Activated naive CD8-positive, alpha-beta T cell treated with anti-CD3 and anti-CD28 coated beads, Interleukin-2, amount 10 ng/mL, durations not matched to agents 7 days and 5 days (primary cell): ENCODE data around the gene SLC2A11. TPM values are rescaled to one million over a fixed set of nuclear protein-coding genes. Genes with fewer than 3 reads are reported as not detected.
"Not testable (repeated sequence)": the region's sequence is repeated elsewhere in the genome, so short reads cannot be mapped to it uniquely, and the experiment has no call there.

Experiments used
- ATAC-seq: fragments of 150-1000 bp; cut with Tn5 transposase; one replicate; pipeline ENCODE4 v1.10.0; 2021; ENCODE audit warnings: low read depth, moderate library complexity
- POLR2A ChIA-PET: fragments of 350-600 bp; sonication (Branson Sonifier 250); formaldehyde crosslinking; loops from one replicate; lab custom pipeline; 2021; ENCODE audit warnings: antibody characterized with exemption; lab: Charles Lee
- DNase-seq: peaks from one replicate; pipeline ENCODE4 v3.0.0; 2021
- H3K27ac Mint-ChIP-seq: one replicate; pipeline ENCODE4 v1.8.0; 2022; ENCODE audit warnings: mild to moderate bottlenecking, mixed read lengths
- H3K27me3 Mint-ChIP-seq: one replicate; pipeline ENCODE4 v1.8.0; 2022; ENCODE audit warnings: mild to moderate bottlenecking, moderate library complexity, mixed read lengths
- H3K36me3 Mint-ChIP-seq: one replicate; pipeline ENCODE4 v1.8.0; 2021; ENCODE audit warnings: mild to moderate bottlenecking, mixed read lengths
- H3K4me1 Mint-ChIP-seq: one replicate; pipeline ENCODE4 v1.8.0; 2021; ENCODE audit warnings: mixed read lengths
- H3K4me3 Mint-ChIP-seq: one replicate; pipeline ENCODE4 v1.8.0; 2022; ENCODE audit warnings: mild to moderate bottlenecking, moderate library complexity, mixed read lengths
- H3K9me3 Mint-ChIP-seq: one replicate; pipeline ENCODE4 v1.8.0; 2021; ENCODE audit warnings: mixed read lengths
- total RNA-seq, 2 experiments: library from RNA; stranded (reverse); gene quantifications; one replicate each; pipeline ENCODE4 v1.2.3, GENCODE V29; 2021

SLC2A11 gene
- total RNA-seq, 2 experiments from 2014 or later = 10.0 to 12.1 TPM

DNA sequence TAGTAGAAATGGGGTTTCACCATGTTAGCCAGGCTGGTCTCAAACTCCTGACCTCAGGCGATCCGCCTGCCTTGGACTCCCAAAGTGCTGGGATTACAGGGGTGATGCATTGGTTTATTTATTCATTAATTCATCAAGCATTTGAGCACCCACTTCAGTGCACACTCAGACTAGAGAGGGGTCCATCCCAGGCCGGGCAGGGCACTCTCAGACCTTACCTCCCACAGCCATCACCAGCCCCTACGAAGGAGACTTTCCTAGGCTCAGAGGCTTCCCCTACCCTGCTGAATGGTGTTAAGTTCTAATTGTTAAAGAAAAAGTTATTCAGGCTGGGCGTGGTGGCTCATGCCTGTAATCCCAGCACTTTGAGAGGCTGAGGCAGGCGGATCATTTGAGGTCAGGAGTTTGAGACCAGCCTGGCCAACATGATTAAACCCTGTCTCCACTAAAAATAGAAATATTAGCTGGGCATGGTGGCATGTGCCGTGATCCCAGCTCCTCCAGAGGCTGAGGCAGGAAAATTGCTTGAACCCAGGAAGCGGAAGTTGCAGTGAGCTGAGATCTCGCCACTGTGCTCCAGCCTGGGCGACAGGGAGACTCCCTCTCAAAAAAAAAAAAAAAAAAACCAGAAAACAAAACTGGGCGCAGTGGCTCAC lies 7.0 kb downstream of the SLC2A11 start:
- H3K9me3 Mint-ChIP-seq, H3K4me1 Mint-ChIP-seq, H3K36me3 Mint-ChIP-seq, H3K4me3 Mint-ChIP-seq, H3K27me3 Mint-ChIP-seq, DNase-seq, H3K27ac Mint-ChIP-seq, POLR2A ChIA-PET, ATAC-seq: not testable (repeated sequence)

DNA sequence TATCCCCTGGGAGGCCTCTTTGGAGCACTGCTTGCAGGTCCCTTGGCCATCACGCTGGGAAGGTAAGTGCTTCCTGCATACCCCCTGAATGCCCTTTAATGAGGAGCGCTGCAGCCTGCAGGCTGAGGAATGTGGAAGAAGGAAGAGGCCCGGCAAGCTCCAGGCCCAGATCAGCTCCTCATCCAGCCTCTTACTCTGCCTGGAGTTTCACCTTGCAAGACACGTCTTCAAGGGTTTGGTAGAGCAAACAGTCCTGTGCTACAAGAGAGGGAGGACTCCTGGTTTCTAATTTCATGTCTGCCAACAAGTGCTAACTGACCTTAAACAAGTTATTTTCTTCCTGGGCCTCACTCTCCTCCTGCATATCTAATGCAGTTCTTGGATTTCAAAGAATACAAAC lies 10.9 kb downstream of the SLC2A11 start:
- peaks cover 2% of the 10 kb centered on the region for H3K36me3 Mint-ChIP-seq
- H3K27me3 Mint-ChIP-seq = no peaks in the 10 kb centered on the region
- ATAC-seq (no peak), DNase-seq (no peak)
- H3K9me3 Mint-ChIP-seq = no peaks in the 10 kb centered on the region
- H3K4me1 Mint-ChIP-seq = no peaks in the 10 kb centered on the region
- H3K4me3 Mint-ChIP-seq = no peak overlapping the region
- POLR2A ChIA-PET = interaction anchor here (1.6 kb wide), 1 partner anchor 11 kb away, joined by 6 read pairs; the partner anchor contains the start of gene SLC2A11
- no peak overlapping the region for H3K27ac Mint-ChIP-seq

DNA sequence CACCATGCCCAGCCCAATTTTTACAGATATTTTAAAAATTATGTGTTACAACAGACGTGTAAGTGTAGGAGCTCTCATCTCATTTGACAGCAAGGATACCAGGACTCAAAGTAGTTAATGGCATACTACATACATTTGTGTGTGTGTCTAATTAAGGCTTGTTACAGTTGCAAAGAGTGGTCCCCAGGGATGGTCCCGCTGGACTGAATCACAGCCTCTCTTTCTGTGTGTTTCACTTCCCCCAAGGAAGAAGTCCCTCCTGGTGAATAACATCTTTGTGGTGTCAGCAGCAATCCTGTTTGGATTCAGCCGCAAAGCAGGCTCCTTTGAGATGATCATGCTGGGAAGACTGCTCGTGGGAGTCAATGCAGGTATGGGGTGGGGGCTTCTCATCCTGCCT lies 17.2 kb downstream of the SLC2A11 start:
- H3K9me3 Mint-ChIP-seq = no peaks in the 10 kb centered on the region
- no peaks in the 10 kb centered on the region for H3K36me3 Mint-ChIP-seq
- no peak overlapping the region for H3K4me3 Mint-ChIP-seq
- POLR2A ChIA-PET = no interaction called here
- no peaks in the 10 kb centered on the region for H3K4me1 Mint-ChIP-seq
- H3K27ac Mint-ChIP-seq = no peak overlapping the region
- DNase-seq = no peak
- ATAC-seq = no peak
- no peaks in the 10 kb centered on the region for H3K27me3 Mint-ChIP-seq

DNA sequence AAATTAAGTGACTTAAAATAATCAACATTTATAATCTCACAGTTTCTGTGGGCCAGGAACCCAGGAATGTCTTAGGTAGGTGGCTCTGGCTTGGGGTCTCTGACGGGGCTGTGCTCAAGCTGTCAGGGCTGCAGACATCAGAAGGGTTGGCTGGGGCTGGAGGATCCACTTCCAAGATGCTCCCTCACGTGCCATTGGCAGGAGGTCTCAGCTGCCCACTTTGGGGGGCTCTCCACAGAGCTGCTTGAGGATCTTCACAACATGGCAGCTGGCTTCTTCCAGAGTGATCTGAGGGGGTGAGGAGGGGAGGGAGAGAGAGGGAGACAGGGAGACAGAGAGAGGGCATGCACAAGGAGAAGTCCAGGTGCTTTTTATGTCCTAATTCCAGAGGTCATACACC lies 18.1 kb downstream of the SLC2A11 start:
- DNase-seq (no peak), ATAC-seq (no peak)
- Mint-ChIP-seq H3K4me3 (no peak overlapping the region), H3K27me3 (no peaks in the 10 kb centered on the region), H3K27ac (no peak overlapping the region), H3K36me3 (no peaks in the 10 kb centered on the region), H3K4me1 (no peaks in the 10 kb centered on the region), H3K9me3 (no peaks in the 10 kb centered on the region)
- POLR2A ChIA-PET = interaction anchor here (0.8 kb wide), 1 partner anchor 17 kb away, joined by 3 read pairs; no protein-coding TSS in a partner anchor

DNA sequence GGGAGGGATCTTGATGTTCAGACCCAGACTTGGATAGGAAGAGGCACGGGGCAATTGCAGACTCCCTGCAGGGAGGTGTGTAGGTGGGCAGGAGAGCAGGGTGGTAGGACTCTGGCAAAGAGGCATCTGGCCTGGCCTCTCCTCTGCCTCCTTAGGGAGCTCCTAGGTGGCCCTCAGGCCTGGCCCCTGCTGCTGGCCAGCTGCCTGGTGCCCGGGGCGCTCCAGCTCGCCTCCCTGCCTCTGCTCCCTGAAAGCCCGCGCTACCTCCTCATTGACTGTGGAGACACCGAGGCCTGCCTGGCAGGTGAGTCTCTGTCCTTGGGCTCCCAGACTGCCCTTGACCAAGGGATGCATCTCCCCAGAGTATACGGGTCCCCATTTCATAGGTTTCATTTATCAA lies 19.9 kb downstream of the SLC2A11 start:
- H3K27me3 Mint-ChIP-seq = no peaks in the 10 kb centered on the region
- peaks cover 3% of the 10 kb centered on the region for H3K36me3 Mint-ChIP-seq
- no peak overlapping the region for H3K27ac Mint-ChIP-seq
- ATAC-seq (no peak), DNase-seq (no peak)
- H3K9me3 Mint-ChIP-seq = no peaks in the 10 kb centered on the region
- H3K4me3 Mint-ChIP-seq = no peak overlapping the region
- no peaks in the 10 kb centered on the region for H3K4me1 Mint-ChIP-seq
- POLR2A ChIA-PET = no interaction called here

DNA sequence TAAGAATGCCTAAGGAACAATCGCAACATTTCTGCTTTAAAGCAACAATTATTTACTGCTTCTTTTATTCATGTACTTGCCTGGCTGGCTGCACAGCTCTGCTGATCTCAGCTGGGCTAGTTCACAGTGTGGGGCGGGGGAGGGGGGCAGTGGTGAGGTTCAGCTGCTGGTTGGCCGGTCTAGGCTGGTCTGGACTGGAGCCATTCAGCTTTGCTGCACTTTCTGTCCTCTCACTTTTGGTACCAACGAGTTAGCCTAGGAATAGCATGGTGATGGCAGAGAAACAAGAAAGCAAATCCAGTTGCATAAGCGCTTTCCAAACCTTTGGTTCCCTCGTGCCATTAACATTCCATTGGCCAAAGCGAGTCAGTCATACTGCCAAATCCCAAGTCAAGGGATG lies 20.5 kb downstream of the SLC2A11 start:
- DNase-seq (no peak), ATAC-seq (no peak)
- Mint-ChIP-seq H3K27ac (no peak overlapping the region), H3K9me3 (no peaks in the 10 kb centered on the region), H3K27me3 (no peaks in the 10 kb centered on the region), H3K4me1 (no peaks in the 10 kb centered on the region), H3K4me3 (no peak overlapping the region), H3K36me3 (peaks cover 3% of the 10 kb centered on the region)
- POLR2A ChIA-PET = no interaction called here

DNA sequence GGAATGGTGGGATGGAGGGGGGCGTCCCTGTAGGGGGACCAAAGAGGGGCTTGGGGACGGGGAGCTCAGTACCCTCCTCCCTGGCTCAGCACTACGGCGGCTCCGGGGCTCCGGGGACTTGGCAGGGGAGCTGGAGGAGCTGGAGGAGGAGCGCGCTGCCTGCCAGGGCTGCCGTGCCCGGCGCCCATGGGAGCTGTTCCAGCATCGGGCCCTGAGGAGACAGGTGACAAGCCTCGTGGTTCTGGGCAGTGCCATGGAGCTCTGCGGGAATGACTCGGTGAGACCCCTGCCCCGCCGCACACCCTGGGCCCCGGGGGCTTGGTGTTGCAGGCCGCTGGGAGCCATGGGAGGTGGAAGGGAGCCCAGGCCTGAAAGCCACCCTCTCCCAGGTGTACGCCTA lies 24.7 kb downstream of the SLC2A11 start:
- H3K36me3 Mint-ChIP-seq = peaks cover 3% of the 10 kb centered on the region
- no peak for ATAC-seq
- H3K9me3 Mint-ChIP-seq = no peaks in the 10 kb centered on the region
- no peak overlapping the region for H3K27ac Mint-ChIP-seq
- POLR2A ChIA-PET = interaction anchor here (0.7 kb wide), 1 partner anchor 11 kb away, joined by 3 read pairs; no protein-coding TSS in a partner anchor
- DNase-seq = no peak
- H3K27me3 Mint-ChIP-seq = no peaks in the 10 kb centered on the region
- H3K4me1 Mint-ChIP-seq = no peaks in the 10 kb centered on the region
- no peak overlapping the region for H3K4me3 Mint-ChIP-seq

DNA sequence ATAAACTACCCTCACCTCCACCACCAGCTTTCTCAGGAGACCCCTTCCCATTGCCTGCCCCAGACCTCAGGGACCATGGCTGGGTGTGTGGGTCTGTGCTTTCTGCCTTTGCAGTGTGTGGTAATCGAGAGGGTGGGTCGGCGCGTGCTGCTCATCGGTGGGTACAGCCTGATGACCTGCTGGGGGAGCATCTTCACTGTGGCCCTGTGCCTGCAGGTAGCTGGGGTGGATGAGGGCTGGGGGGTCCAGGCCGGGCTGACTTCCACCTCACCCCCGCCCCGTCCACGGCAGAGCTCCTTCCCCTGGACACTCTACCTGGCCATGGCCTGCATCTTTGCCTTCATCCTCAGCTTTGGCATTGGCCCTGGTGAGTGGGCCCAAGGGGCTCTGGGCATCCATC lies 26.0 kb downstream of the SLC2A11 start:
- POLR2A ChIA-PET = no interaction called here
- H3K36me3 Mint-ChIP-seq = peaks cover 3% of the 10 kb centered on the region
- H3K27me3 Mint-ChIP-seq = no peaks in the 10 kb centered on the region
- DNase-seq = no peak
- no peaks in the 10 kb centered on the region for H3K4me1 Mint-ChIP-seq
- H3K27ac Mint-ChIP-seq = no peak overlapping the region
- no peaks in the 10 kb centered on the region for H3K9me3 Mint-ChIP-seq
- no peak overlapping the region for H3K4me3 Mint-ChIP-seq
- no peak for ATAC-seq

DNA sequence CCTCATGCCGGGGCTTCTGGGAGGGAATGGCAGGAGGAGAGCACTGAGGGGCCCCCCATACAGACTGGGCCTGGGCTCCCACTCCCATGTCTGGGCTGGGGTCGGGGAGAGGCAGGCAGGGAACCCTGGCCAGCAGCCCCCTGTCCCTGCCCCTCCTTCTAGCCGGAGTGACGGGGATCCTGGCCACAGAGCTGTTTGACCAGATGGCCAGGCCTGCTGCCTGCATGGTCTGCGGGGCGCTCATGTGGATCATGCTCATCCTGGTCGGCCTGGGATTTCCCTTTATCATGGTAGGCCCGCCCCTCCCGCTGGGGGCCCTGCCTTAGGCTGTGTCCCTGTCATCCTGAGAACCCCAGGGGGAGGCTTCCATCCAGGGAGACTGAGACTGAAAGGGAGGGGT lies 26.5 kb downstream of the SLC2A11 start:
- DNase-seq (no peak), ATAC-seq (no peak)
- Mint-ChIP-seq H3K36me3 (peaks cover 3% of the 10 kb centered on the region), H3K4me3 (no peak overlapping the region), H3K4me1 (no peaks in the 10 kb centered on the region), H3K27ac (no peak overlapping the region), H3K9me3 (no peaks in the 10 kb centered on the region), H3K27me3 (no peaks in the 10 kb centered on the region)
- POLR2A ChIA-PET = no interaction called here

DNA sequence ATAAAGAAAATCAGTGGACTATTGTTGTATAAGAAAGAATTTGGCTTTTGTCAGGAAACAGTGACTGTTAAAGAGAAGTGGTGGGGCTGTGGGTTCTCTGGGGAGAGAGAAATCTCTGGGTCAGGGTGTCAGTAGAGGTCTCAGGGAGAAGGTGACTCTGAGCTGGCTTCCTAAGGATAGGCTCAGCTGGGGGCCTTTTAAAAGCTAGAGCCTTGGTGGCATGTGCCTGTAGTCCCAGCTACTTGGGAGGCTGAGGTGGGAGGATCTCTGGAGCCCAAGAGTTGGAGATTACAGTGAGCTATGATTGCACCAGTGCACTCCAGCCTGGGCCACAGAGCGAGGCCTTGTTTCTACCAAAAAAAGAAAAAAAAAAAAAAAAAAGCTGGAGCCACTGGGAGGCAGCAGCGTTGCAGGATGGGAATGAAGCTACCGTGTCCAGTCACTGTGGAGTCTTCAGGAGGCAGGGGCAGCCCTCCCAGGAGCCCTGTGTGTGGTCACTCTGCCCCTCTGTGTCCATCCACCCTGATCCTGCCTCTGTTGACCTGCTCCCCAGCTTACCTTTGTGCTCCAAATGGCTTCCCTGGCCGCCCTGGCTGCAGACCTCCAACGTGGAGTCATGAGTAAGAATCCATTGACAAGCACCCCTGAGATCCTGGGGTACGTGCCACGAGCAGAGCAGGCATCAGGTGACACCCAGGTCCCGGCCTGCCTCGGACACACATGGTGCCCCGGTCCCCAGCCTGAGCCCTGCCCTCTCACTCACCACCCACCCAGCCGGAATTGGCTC lies 31.1 kb downstream of the SLC2A11 start:
- no peaks in the 10 kb centered on the region for H3K27me3 Mint-ChIP-seq
- H3K4me3 Mint-ChIP-seq = no peak overlapping the region
- peaks cover 11% of the 10 kb centered on the region for H3K4me1 Mint-ChIP-seq
- H3K9me3 Mint-ChIP-seq = no peaks in the 10 kb centered on the region
- H3K27ac Mint-ChIP-seq = no peak overlapping the region
- no peaks in the 10 kb centered on the region for H3K36me3 Mint-ChIP-seq
- DNase-seq (no peak), ATAC-seq (no peak)
- POLR2A ChIA-PET = interaction anchor here (0.7 to 1.3 kb wide), 4 partner anchors 12 to 489 kb away, joined by 3 to 7 read pairs (median 4); no protein-coding TSS in a partner anchor

DNA sequence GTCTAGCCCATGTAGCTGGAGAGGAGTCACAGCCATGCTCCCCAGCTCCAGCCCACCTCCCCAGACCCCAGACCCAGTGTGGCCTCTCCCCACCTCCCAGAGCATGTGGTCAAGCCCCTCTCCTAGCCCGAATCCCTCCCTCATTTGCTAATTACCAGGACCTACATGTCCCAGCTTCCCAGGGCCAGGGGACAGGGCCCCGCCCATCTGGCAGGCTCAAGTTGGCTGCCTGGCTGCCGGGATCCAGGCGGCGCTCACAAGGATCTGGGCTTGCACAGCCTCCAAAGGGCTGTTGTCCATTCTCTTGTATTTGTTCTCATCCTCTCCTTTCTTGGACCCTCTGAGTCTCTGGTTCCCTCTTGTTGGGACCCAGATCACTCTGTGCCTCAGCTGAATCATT lies 31.9 kb downstream of the SLC2A11 start:
- H3K36me3 Mint-ChIP-seq = peaks cover 2% of the 10 kb centered on the region
- no peaks in the 10 kb centered on the region for H3K9me3 Mint-ChIP-seq
- H3K27ac Mint-ChIP-seq = no peak overlapping the region
- POLR2A ChIA-PET = interaction anchor here (0.7 to 1.6 kb wide), 3 partner anchors 13 to 32 kb away, joined by 4 to 5 read pairs (median 4); no protein-coding TSS in a partner anchor
- no peaks in the 10 kb centered on the region for H3K27me3 Mint-ChIP-seq
- no peak for ATAC-seq
- no peak for DNase-seq
- H3K4me1 Mint-ChIP-seq = peaks cover 15% of the 10 kb centered on the region
- H3K4me3 Mint-ChIP-seq = no peak overlapping the region

DNA sequence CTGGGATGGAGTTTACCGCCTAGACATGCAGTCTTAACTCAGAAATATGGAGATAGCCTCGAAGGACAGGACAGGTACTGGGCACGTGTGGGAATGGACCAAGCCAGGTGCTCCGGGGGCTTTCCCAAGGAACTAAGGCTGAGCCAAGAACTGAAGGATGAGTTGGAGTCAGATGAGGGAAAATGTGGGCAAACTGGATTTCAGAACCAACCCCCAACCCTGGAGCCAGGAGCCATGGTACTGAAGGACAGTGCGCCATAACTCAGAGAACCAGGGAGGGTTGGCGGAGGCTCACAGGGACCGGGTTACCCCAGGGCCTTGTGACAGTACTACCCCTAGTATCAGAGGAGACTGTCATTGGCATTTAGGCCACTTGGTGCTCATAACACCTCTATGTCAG lies 34.1 kb downstream of the SLC2A11 start:
- no peak overlapping the region for H3K4me3 Mint-ChIP-seq
- peaks cover 11% of the 10 kb centered on the region for H3K36me3 Mint-ChIP-seq
- no peak for ATAC-seq
- POLR2A ChIA-PET = interaction anchor here (3.3 kb wide), 1 partner anchor 20 kb away, joined by 53 read pairs; no protein-coding TSS in a partner anchor
- no peaks in the 10 kb centered on the region for H3K9me3 Mint-ChIP-seq
- peaks cover 17% of the 10 kb centered on the region for H3K4me1 Mint-ChIP-seq
- H3K27me3 Mint-ChIP-seq = no peaks in the 10 kb centered on the region
- peak overlapping the region; percentile 19 for H3K27ac Mint-ChIP-seq
- DNase-seq = no peak

DNA sequence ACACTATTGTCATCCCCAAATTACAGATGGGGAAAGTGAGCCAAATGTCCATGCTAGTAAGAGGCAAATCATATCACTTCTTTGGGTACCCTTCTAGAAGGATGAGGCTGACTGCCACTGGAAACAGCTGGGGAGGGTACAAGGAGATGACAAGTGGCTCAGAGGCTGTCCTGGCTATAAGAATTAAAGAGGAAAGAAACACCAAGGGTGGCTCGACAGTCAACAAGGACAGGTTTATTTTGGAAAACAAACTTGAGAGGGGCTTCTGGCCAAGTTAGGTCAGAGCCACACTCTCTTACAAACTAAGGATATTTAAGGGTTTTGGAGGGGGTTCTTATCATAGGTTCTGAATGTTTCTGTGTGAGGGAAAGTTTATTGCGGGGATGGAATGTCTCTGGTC lies 34.5 kb downstream of the SLC2A11 start:
- Mint-ChIP-seq H3K27ac (peak overlapping the region; percentile 19), H3K9me3 (no peaks in the 10 kb centered on the region), H3K36me3 (peaks cover 14% of the 10 kb centered on the region), H3K4me1 (peaks cover 19% of the 10 kb centered on the region), H3K4me3 (peak overlapping the region; percentile 19), H3K27me3 (no peaks in the 10 kb centered on the region)
- no peak for ATAC-seq
- POLR2A ChIA-PET = interaction anchor here (3.3 kb wide), 1 partner anchor 20 kb away, joined by 53 read pairs; no protein-coding TSS in a partner anchor
- DNase-seq = no peak
